HuH-7 (cell line): ENCODE results near the gene RTKN2.

ENCODE experiments used
- DNase-seq: peaks from one replicate; pipeline ENCODE4 v3.0.0; 2011; ENCODE audit warnings: low spot score

RTKN2 gene

GRCh38 chr10:62224606-62225005, 44.0 kb downstream of the RTKN2 start:
- no peak for DNase-seq

DNA sequence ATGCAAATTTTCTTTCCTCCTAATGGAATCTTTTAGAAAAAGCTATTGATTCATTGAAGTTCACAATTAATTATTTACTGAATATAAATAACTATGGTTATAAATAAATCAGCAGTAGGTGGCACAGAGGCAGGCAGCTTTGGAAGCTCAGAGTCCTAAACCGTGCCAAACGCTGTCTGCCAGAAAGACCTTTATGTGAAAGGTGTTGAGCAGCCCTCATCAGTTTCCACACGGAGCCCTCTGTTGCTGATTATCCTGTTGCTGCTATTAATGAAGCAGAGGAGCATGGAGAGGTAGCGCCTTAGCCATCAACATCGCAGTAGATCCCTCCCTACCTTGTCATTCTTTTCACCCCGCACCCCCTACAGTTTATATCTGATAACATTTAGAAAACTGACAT, 51.0 kb downstream of the RTKN2 start:
- DNase-seq = no peak

DNA sequence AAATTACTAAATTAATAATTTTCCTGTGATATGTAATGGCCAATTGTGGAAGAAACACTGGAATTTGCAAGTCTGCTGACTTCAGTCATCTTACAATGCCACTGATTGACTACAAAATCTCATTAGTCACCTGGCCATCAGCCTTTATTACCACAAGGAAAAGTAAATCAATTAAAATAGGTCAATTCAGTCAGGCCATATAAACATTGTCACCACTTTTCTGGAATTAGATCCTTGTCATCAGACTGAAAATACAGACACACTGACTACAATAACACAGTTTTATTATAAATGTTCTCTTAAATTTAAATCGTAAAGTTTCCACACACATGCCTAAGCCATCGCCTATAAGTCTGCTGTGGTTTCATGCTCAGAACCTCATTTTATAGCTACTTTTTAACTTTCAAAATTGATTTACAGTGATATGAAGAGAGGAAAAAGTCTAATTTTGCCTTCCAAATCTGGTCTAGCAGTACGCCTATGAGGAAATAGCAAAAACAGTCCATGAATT, 54.2 kb downstream of the RTKN2 start:
- no peak for DNase-seq

DNA sequence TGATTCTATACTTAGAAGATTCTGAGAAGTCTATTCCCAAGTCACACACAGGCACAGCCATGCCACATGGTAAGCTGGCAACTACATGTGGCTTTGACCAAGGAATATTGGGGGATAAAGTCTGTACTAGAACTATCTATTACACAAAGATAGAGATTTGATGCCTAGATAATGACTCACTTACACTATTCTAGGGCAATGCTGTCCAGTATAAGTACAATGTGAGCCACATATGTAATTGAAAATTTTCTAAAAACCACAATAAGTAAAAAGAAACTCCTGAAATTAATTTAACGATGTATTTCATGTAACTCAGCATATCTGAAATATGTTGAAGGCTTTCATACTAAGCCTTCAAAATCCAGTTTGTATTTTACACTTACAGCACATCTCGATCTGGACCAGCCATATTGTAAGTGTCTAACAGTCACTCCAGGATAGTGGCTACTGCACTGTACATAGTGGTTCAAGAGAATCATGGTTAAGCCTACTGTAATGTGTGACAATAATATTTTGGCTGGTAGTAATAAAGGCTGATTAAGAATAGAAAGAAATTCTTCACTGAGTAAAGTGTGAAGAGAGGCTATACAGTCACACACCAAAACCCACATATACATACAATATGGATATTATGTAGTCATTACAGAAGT, 62.8 kb downstream of the RTKN2 start:
- DNase-seq = no peak

DNA sequence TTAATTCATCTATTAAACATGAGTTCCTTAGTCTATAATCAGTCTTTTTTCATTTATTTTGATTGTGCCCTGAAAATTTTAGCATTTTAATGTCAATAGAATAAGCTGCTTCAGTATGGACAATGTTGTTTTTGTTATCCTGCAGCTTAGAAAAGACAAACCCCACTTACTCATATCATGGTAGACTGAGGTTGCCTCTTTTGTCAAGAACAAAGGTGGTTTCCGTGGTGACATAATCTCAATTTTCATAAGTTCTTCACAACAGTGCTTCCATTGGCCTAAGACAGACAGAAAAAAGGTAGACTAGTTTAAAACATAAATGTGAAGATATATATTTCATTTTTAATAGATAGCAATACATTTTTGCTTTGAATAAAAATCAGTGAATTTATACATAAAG, 69.1 kb downstream of the RTKN2 start:
- DNase-seq = no peak

DNA sequence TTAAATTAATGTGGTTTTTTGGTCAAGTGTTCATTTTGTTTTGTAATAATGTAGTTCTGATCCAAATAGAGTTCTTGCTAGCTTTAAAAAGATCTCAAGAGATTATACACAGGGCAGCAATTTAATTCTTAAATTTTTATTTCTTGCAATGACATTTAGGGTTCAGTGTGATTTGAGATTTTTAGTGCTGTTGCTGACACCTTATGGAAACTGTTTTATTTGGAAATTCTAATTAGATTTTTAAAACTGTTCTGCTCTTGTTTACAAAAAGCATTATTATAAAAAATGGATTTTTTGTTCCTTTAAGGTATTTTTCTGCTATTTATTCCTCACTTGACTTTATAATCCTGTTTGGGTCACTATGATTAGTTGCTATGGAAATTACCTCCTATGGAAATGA, 72.1 kb downstream of the RTKN2 start:
- no peak for DNase-seq

DNA sequence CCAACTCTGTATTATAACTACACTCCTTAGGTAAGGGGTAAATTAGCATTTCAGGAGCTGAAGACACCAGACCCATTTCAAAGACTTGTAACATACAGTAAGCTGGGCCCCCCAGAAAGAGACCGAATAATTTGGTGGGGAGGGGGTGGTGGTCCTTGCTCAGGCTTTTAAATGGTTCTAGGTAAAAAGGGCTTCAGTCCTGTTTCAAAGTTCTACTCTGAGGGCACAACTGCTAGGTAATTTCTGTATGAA, 73.0 kb downstream of the RTKN2 start:
- DNase-seq = no peak

- no peak for DNase-seq
Measured at GRCh38 chr10:62194924-62195674, 73.5 kb downstream of the RTKN2 start.

- DNase-seq = no peak
Measured at GRCh38 chr10:62193479-62193878, 75.2 kb downstream of the RTKN2 start.

- DNase-seq = no peak
Measured at GRCh38 chr10:62189131-62189530, 79.5 kb downstream of the RTKN2 start.

GRCh38 chr10:62188021-62188616, 80.5 kb downstream of the RTKN2 start:
- no peak for DNase-seq

DNA sequence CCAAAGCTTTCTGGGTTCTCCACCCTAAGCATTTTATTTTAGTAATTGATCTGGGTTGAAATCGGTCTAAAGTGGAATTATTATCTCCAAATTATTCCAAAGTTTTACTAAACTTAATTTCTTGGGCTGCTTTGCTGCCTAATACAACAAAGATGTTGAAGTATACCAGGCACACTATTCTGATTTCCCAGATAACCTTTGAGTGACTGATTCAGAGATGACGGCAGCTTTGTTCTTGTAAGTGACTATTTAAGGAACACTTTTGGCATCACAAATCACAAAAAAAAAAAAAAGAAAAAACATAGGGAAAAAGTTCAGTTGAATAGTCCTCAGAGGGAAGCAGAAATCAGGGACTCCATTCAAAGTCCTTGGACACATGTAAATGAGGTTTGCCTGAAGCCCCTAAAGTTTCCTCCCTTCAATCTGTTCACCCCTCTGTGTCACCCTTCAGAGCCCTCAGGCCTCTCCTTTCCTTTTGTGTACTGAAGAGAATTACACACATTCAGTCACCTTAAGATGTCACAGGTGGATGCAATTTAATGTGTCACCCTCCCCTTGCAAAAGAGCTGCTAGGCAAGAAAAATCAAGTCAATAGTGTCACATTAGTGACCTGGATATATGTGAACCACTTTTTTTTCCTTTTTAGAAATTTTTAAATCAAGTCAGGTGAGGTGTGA, 81.5 kb downstream of the RTKN2 start:
- no peak for DNase-seq

DNA sequence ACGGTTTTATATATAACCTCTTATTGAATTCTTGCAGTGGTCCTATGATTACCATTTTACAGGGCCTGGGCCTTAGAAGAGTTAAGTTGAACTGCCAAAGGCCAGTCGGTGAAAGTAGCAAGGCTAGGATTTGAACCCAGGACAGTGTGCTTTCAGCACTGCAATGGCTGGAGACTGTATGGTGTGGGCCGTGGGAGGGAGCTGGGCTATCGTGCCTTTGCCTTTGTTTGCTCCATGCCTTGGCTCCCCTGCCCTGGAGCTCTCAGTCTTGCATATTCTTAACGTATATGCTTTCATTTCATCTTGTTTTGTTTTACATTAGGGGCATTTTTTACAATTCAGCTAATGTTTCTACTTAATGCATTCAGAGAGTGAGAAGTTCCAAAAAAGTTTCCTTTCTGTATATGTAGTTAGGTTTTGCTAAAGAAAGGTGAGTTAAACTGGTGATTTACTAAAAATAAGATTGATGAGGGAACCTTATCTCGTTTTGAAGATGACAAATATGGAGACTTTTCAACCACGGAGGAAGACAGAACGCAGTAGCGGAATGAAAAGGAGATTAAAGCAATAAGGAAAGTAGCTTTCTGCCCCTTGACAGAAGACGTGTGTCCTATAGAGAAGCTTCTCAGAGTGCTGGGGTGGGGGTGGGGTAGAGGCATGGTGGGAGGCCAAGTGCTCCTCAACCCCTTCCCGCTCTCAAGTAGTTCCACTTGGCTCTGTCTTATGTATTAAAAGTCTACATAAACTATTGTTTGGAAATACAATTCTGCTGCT, 82.5 kb downstream of the RTKN2 start:
- DNase-seq = no peak

GRCh38 chr10:62183857-62184795, 84.5 kb downstream of the RTKN2 start:
- peak; percentile 9 for DNase-seq

DNA sequence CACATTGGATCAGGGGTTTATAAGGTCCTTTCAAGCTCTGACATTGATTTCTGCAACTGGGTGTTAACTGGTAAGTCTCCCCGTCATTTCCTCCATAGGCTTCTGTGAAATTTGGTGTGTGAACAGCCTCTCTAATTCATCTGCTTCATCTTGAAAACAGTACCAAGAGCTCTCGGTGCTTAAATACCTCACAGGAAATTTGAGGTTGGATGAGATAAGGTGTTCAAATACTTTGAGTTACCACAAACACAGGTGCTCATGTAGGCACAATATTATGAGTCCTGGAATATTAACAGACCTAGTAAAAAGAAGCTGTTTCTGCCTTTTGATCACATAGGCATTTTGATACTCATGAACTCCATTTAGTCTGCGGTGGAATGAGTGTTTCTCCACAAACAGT, 85.2 kb downstream of the RTKN2 start:
- DNase-seq = no peak

DNA sequence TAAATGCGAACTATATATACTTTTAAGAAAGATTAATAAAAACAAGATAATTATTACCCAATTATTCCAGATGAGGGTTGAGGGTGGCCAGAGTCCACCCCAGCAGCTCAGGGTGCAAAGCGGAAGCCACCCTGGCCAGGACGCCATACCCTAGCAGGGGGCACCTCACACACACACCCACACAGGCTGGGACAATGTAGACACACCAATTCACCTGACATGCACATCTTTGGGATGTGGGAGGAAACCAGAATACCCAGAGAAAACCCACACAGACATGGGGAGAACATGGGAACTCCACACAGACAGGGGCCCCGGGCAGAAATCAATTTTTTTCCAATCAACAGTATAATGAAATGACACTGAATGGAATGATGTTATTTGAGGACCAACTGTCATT, 86.0 kb downstream of the RTKN2 start:
- DNase-seq = no peak

- no peak for DNase-seq
Measured at GRCh38 chr10:62182171-62182570, 86.5 kb downstream of the RTKN2 start.

GRCh38 chr10:62180677-62181076, 88.0 kb downstream of the RTKN2 start:
- DNase-seq = no peak

GRCh38 chr10:62178568-62178967, 90.1 kb downstream of the RTKN2 start:
- no peak for DNase-seq

GRCh38 chr10:62177111-62177510, 91.5 kb downstream of the RTKN2 start:
- no peak for DNase-seq

- no peak for DNase-seq
Measured at GRCh38 chr10:62175251-62175650, 93.4 kb downstream of the RTKN2 start.
